Endodermal cell (in vitro differentiated cells): Measurements from ENCODE around the gene FRYL. TPM values are rescaled to one million over a fixed set of nuclear protein-coding genes. Genes with fewer than 3 reads are reported as not detected.
"Not testable (repeated sequence)": the region's sequence is repeated elsewhere in the genome, so short reads cannot be mapped to it uniquely, and the experiment has no call there.

Experiments used
- DNase-seq: peaks from one replicate; pipeline ENCODE4 v3.0.0-alpha.2; 2017
- H3K27ac ChIP-seq: 2 replicates; pipeline ENCODE4 v1.5.1; 2013; ENCODE audit warnings: mild to moderate bottlenecking, low read depth, low read length, moderate library complexity
- H3K27me3 ChIP-seq: 2 replicates; pipeline ENCODE4 v1.6.1; 2013; ENCODE audit warnings: mild to moderate bottlenecking, low read length, moderate library complexity; ENCODE audit not compliant: insufficient read depth, control insufficient read depth, poor library complexity, severe bottlenecking
- H3K36me3 ChIP-seq: 2 replicates; pipeline ENCODE4 v1.7.0; 2013; ENCODE audit warnings: mild to moderate bottlenecking, low read length, moderate library complexity; ENCODE audit not compliant: control insufficient read depth, insufficient read depth
- H3K4me1 ChIP-seq: one replicate; pipeline ENCODE4 v1.7.0; 2013; ENCODE audit warnings: low read length; ENCODE audit not compliant: control insufficient read depth, insufficient read depth
- H3K4me3 ChIP-seq: 2 replicates; pipeline ENCODE4 v1.5.1; 2013; ENCODE audit warnings: mild to moderate bottlenecking, low read length, moderate library complexity
- H3K9ac ChIP-seq: 2 replicates; pipeline ENCODE4 v1.6.1; 2013; ENCODE audit warnings: mild to moderate bottlenecking, low read length, moderate library complexity; ENCODE audit not compliant: poor library complexity, severe bottlenecking; ENCODE audit errors: extremely low read depth
- H3K9me3 ChIP-seq: 2 replicates; pipeline ENCODE4 v1.6.1; 2013; ENCODE audit warnings: mild to moderate bottlenecking, low read length, moderate library complexity; ENCODE audit not compliant: control insufficient read depth
- H3K27ac Mint-ChIP-seq: 2 replicates; pipeline ENCODE4 v1.8.0; 2020; ENCODE audit warnings: mixed read lengths
- H3K27me3 Mint-ChIP-seq: 2 replicates; pipeline ENCODE4 v1.8.0; 2021; ENCODE audit warnings: mild to moderate bottlenecking, mixed read lengths; ENCODE audit not compliant: insufficient read depth
- H3K36me3 Mint-ChIP-seq: 2 replicates; pipeline ENCODE4 v1.8.0; 2020; ENCODE audit warnings: low read depth, mixed read lengths
- H3K4me1 Mint-ChIP-seq: 2 replicates; pipeline ENCODE4 v1.8.0; 2020; ENCODE audit warnings: mixed read lengths
- H3K4me3 Mint-ChIP-seq: 2 replicates; pipeline ENCODE4 v1.8.0; 2020; ENCODE audit warnings: mild to moderate bottlenecking, moderate library complexity, mixed read lengths
- H3K9me3 Mint-ChIP-seq: 2 replicates; pipeline ENCODE4 v1.8.0; 2020; ENCODE audit warnings: mild to moderate bottlenecking, mixed read lengths
- CTCF ChIP-seq: fragments of 200-600 bp; sonication (generic); conservative IDR thresholded peaks from 2 replicates; pipeline ENCODE4 v1.5.0; 2021; ENCODE audit warnings: antibody characterized with exemption, mild to moderate bottlenecking
- WGBS, 2 experiments: methylation state at CpG; one replicate each; pipeline versions ENCODE4 v1.1.5 to v1.1.7; 2013; ENCODE audit warnings: missing lambda C conversion rate in 2 of 2, mixed read lengths in 1 of 2; ENCODE audit not compliant: insufficient coverage in 1 of 2, insufficient read length in 1 of 2; 5-methylcytosine and 5-hydroxymethylcytosine counted together
- total RNA-seq, 2 donors: library from RNA; stranded (reverse); fragmentation: NEBNext Ultra II Directional in 1 of 2; extraction: Animal tissue kit (Norgen Biotek cat#: 25700) in 1 of 2; gene quantifications; 2 replicates in 1 of 2; 3 replicates in 1 of 2; pipeline ENCODE4 v1.2.1, GENCODE V29; 2021

Gene FRYL
- total RNA-seq, 2 donors from 2014 or later: 56.5 to 62.6 TPM

DNA sequence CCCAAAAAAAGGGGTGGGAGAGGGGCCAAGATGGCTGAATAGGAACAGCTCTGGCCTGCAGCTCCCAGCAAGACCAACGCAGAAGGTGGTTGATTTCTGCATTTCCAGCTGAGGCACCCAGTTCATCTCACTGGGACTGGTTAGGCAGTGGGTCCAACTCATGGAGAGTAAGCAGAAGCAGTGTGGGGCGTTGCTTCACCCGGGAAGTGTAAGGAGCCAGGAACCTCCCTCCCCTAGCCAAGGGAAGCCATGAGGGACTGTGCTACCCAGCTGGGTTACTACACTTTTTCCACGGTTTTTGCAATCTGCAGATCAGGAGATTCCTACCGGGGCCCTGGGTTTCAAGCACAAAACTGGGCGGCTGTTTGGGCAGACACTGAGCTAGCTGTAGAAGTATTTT is 36.9 kb upstream of the FRYL start:
- peaks cover 6% of the 10 kb centered on the region for H3K9me3 Mint-ChIP-seq
- Histone ChIP-seq H3K4me3 (no peak overlapping the region), H3K36me3 (no peaks in the 10 kb centered on the region), H3K9ac (no peak overlapping the region), H3K9me3 (no peaks in the 10 kb centered on the region), H3K27ac (no peak overlapping the region), H3K4me1 (no peaks in the 10 kb centered on the region), H3K27me3 (no peaks in the 10 kb centered on the region)
- no peak overlapping the region for H3K27ac Mint-ChIP-seq
- no peaks in the 10 kb centered on the region for H3K4me1 Mint-ChIP-seq
- no peaks in the 10 kb centered on the region for H3K36me3 Mint-ChIP-seq
- 95 to 100% methylated on average over 6 of the region's 6 CpGs for WGBS, 2 experiments
- no peak overlapping the region for H3K4me3 Mint-ChIP-seq
- DNase-seq: no peak
- H3K27me3 Mint-ChIP-seq: peaks cover 3% of the 10 kb centered on the region
- TF ChIP-seq CTCF: no peak

GRCh38 chr4:48816297-48816696 is 36.2 kb upstream of the FRYL start:
- not testable (repeated sequence) for H3K4me1 Mint-ChIP-seq, H3K4me1 ChIP-seq, H3K9ac ChIP-seq, H3K4me3 ChIP-seq, H3K9me3 ChIP-seq, H3K27me3 ChIP-seq, H3K9me3 Mint-ChIP-seq, H3K27ac Mint-ChIP-seq, H3K4me3 Mint-ChIP-seq, H3K36me3 ChIP-seq, DNase-seq, H3K27ac ChIP-seq, H3K27me3 Mint-ChIP-seq, H3K36me3 Mint-ChIP-seq
- WGBS, 2 experiments: 89 to 95% methylated on average over 3 to 7 of the region's 7 CpGs

DNA sequence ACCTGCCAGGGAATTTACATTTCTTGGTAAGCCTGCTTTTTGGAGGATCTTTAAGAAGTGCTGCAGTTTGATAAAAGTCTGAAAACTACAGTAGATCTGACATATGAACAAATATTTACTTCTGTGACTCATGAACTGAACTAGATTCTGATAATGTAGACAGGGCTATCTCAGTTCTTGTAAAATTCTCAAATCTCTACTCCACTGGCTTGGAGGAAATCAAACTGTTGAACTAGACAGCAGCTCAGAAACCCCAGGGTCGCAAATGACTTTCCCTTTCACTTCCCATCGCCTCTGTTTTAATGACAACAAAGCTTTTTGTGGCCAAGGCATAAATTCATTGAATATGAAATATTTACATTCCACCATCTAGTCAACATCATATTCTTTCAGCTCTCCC is 35.4 kb upstream of the FRYL start:
- no peak for DNase-seq
- Histone ChIP-seq H3K4me3 (no peak overlapping the region), H3K27me3 (no peaks in the 10 kb centered on the region), H3K9me3 (no peaks in the 10 kb centered on the region), H3K36me3 (no peaks in the 10 kb centered on the region), H3K27ac (no peak overlapping the region), H3K9ac (no peak overlapping the region), H3K4me1 (no peaks in the 10 kb centered on the region)
- 85% methylated on average over 2 of the region's 2 CpGs; no CpG with 5 or more reads in 1 of the 2 experiments for WGBS, 2 experiments
- Mint-ChIP-seq H3K27me3 (no peaks in the 10 kb centered on the region), H3K4me3 (no peak overlapping the region), H3K9me3 (no peaks in the 10 kb centered on the region), H3K27ac (no peak overlapping the region), H3K36me3 (no peaks in the 10 kb centered on the region), H3K4me1 (no peaks in the 10 kb centered on the region)
- no peak for TF ChIP-seq CTCF

DNA sequence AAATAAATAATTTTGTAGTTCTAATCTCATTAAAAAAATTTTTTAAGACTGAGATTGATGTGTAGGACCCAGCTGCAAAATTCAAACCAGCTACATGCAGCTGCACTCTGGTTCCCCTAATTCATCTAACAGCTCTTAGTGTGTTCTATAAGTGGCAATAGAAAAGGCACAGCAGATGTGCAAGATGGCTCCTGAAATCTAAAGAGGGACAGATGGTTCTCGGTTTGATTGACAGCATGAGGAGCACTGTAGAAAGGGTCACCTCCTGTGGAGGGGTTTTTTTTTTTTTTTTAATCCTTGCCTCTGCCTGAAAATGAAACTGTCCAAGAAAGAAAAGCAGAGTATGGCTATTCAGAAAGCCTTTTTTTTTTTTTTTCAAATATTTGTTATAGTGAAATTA is 33.9 kb upstream of the FRYL start:
- no peaks in the 10 kb centered on the region for H3K27me3 ChIP-seq
- no peak overlapping the region for H3K9ac ChIP-seq
- no peak for DNase-seq
- Mint-ChIP-seq H3K27me3 (no peaks in the 10 kb centered on the region), H3K4me3 (no peak overlapping the region), H3K4me1 (no peaks in the 10 kb centered on the region), H3K36me3 (no peaks in the 10 kb centered on the region), H3K27ac (no peak overlapping the region), H3K9me3 (no peaks in the 10 kb centered on the region)
- H3K36me3 ChIP-seq: no peaks in the 10 kb centered on the region
- no peak overlapping the region for H3K27ac ChIP-seq
- no peak overlapping the region for H3K4me3 ChIP-seq
- no peaks in the 10 kb centered on the region for H3K4me1 ChIP-seq
- no peaks in the 10 kb centered on the region for H3K9me3 ChIP-seq
- no peak for TF ChIP-seq CTCF
- 80 to 94% methylated on average over 1 of the region's 1 CpG for WGBS, 2 experiments
